K562 (cell line): ENCODE measurements around the gene TRNAU1AP. TPM values are rescaled to one million over a fixed set of nuclear protein-coding genes. Genes with fewer than 3 reads are reported as not detected.
A peak's percentile ranks its signal among the peaks of the same experiment; 100 is the strongest.

Source experiments
- ARID3B ChIP-seq: fragments of 250-450 bp; sonication (Bioruptor Pico); IDR thresholded peaks from 2 replicates; pipeline ENCODE4 v1.4.0; 2020; ENCODE audit warnings: borderline replicate concordance
- ELF2 ChIP-seq: fragments of 250-450 bp; sonication (Bioruptor Pico); IDR thresholded peaks from 2 replicates; pipeline ENCODE4 v1.5.0; 2021; ENCODE audit warnings: mild to moderate bottlenecking
- ESRRA ChIP-seq: fragments of 450-650 bp; IDR thresholded peaks from 2 replicates; pipeline ENCODE4 v1.6.1; 2014; ENCODE audit warnings: low read depth, mild to moderate bottlenecking, moderate library complexity, borderline replicate concordance
- GMEB1 ChIP-seq: fragments of 250-450 bp; sonication (Bioruptor Pico); IDR thresholded peaks from 2 replicates; pipeline ENCODE4 v1.4.0; 2020; ENCODE audit warnings: mild to moderate bottlenecking
- HIVEP1 ChIP-seq: fragments of 250-450 bp; sonication (Bioruptor Pico); IDR thresholded peaks from 2 replicates; pipeline ENCODE4 v1.4.0; 2020; ENCODE audit warnings: mild to moderate bottlenecking
- MCM7 ChIP-seq, 2 experiments: fragments of 450-650 bp; IDR thresholded peaks; 2 replicates each; pipeline ENCODE4 v1.6.1; 2016 to 2018
- MTF1 ChIP-seq: fragments of 250-450 bp; sonication (Bioruptor Pico); IDR thresholded peaks from 2 replicates; pipeline ENCODE4 v1.9.0; 2021; ENCODE audit warnings: moderate library complexity, mild to moderate bottlenecking, inconsistent platforms, borderline replicate concordance
- MYC ChIP-seq, 2 experiments: fragments of 250-450 bp in 1 of 2; sonication (Bioruptor Pico) in 1 of 2; IDR thresholded peaks; 2 replicates each; pipeline versions ENCODE4 v1.5.1 to v1.6.1; 2012 to 2021; ENCODE audit warnings: low read depth in 2 of 2, borderline replicate concordance in 1 of 2, improper control_type of control experiment in 1 of 2, low read length in 1 of 2, mild to moderate bottlenecking in 1 of 2, moderate library complexity in 1 of 2
- NCOA1 ChIP-seq: fragments of 450-650 bp; IDR thresholded peaks from 2 replicates; pipeline ENCODE4 v1.6.1; 2016; ENCODE audit warnings: low read depth
- NUFIP1 ChIP-seq: fragments of 450-650 bp; IDR thresholded peaks from 2 replicates; pipeline ENCODE4 v1.6.1; 2018; ENCODE audit not compliant: partially characterized antibody
- PHF21A ChIP-seq: fragments of 450-650 bp; IDR thresholded peaks from 2 replicates; pipeline ENCODE4 v1.6.1; 2017; ENCODE audit warnings: low read depth, borderline replicate concordance
- POLR2AphosphoS2 ChIP-seq: IDR thresholded peaks from 2 replicates; pipeline ENCODE4 v1.6.1; 2012; ENCODE audit warnings: low read length, improper control_type of control experiment
- POLR2B ChIP-seq: fragments of 450-650 bp; IDR thresholded peaks from 2 replicates; pipeline ENCODE4 v1.6.1; 2018; ENCODE audit warnings: low read depth; ENCODE audit not compliant: partially characterized antibody
- SFPQ ChIP-seq: fragments of 200-400 bp; formaldehyde crosslinking; IDR thresholded peaks from 2 replicates; pipeline ENCODE4 v1.6.1; 2017; ENCODE audit warnings: mild to moderate bottlenecking, low read depth, low read length, moderate library complexity
- SIRT6 ChIP-seq: IDR thresholded peaks from one replicate; pipeline ENCODE4 v1.6.1; 2012; ENCODE audit warnings: low read depth, mild to moderate bottlenecking, control low read depth, inconsistent platforms, low read length, moderate library complexity
- ZBTB11 ChIP-seq, 3 experiments: fragments of 200-800 bp in 1 of 3; fragments of 250-450 bp in 1 of 3; fragments of 450-650 bp in 1 of 3; sonication (Bioruptor Pico) in 1 of 3; sonication (Bioruptor generic) in 1 of 3; formaldehyde crosslinking in 1 of 3; IDR thresholded peaks; 2 replicates each; pipeline versions ENCODE4 v1.6.1 to v1.8.0; 2016 to 2022; ENCODE audit warnings: mild to moderate bottlenecking in 2 of 3, missing genetic modification characterization in 2 of 3, missing compliant biosample characterization in 1 of 3, moderate library complexity in 1 of 3
- ZNF507 ChIP-seq: conservative IDR thresholded peaks from 2 replicates; pipeline ENCODE4 v1.6.1; 2017; ENCODE audit warnings: missing genetic modification characterization, missing compliant biosample characterization
- ZNF57 ChIP-seq: fragments of 450-650 bp; formaldehyde crosslinking; IDR thresholded peaks from 2 replicates; pipeline ENCODE4 v1.4.0; 2020; ENCODE audit warnings: mild to moderate bottlenecking, moderate library complexity
- polyA plus RNA-seq, 8 experiments: library from polyadenylated mRNA; depleted of rRNA in 4 of 8; stranded (reverse) in 5 of 8; unstranded in 3 of 8; fragments of >200 nt; fragmentation: Nextera tagmentation in 2 of 8; fragmentation: Illumina TruSeq in 1 of 8; extraction: Ambion mirVana in 2 of 8; extraction: Trizol in 1 of 8; gene quantifications; 2 replicates each; pipeline versions ENCODE4 v1.2.1 to v1.2.3, GENCODE V29; 2011 to 2014; ENCODE audit warnings: inconsistent platforms in 1 of 8, missing spikeins in 1 of 8
- total RNA-seq, 7 experiments: library from RNA; depleted of rRNA in 6 of 7; stranded (reverse); fragments of >200 nt in 6 of 7; fragmentation: Illumina TruSeq in 2 of 7; extraction: Trizol in 2 of 7; gene quantifications; 2 replicates each; pipeline versions ENCODE4 v1.2.1 to v1.2.3, GENCODE V29; 2011 to 2021; ENCODE audit warnings: low replicate concordance in 1 of 7

The TRNAU1AP gene
- total and polyA plus RNA-seq, 9 of the 15 experiments (the other 6 are each of a cell fraction or from before 2014, with no cell fraction given), result 34.9 to 110 (median 46.3) TPM

- peak; percentile 86 for TF ChIP-seq GMEB1 (CRISPR knock-in tag)
- no peak; the same call in none of the 2 replicates for TF ChIP-seq ELF2
- peak; percentile 89 for TF ChIP-seq MYC (IDR thresholded peaks at IDR 0.05; ENCODE audit: low read depth, low read length)
- TF ChIP-seq MYC (CRISPR knock-in tag; IDR thresholded peaks at IDR 0.05; ENCODE audit: borderline replicate concordance, low read depth), result no peak; the same call in 1 of the 2 replicates
- no peak for TF ChIP-seq ZNF507 (tag)
- peak; percentile 74; the same call in 1 of the 2 replicates for TF ChIP-seq ZNF57 (CRISPR knock-in tag)
- TF ChIP-seq ZBTB11 (CRISPR knock-in tag; IDR thresholded peaks at IDR 0.05), result peak in 2 of 3 experiments; percentile 55 to 73; a peak in 3 of 6 replicates
- TF ChIP-seq HIVEP1 (CRISPR knock-in tag), result no peak
- TF ChIP-seq ARID3B (CRISPR knock-in tag), result peak; percentile 28; the same call in 1 of the 2 replicates
- no peak for TF ChIP-seq MTF1 (CRISPR knock-in tag)
- TF ChIP-seq NUFIP1, result no peak
- no peak for TF ChIP-seq SIRT6
- peak; percentile 20 for TF ChIP-seq POLR2B
- peak; percentile 88 for TF ChIP-seq PHF21A
- TF ChIP-seq SFPQ, result no peak
- TF ChIP-seq MCM7 (IDR thresholded peaks at IDR 0.05), result no peak
- TF ChIP-seq ESRRA, result peak; percentile 8; the same call in 1 of the 2 replicates
- peak; percentile 91; the same call in 1 of the 2 replicates for TF ChIP-seq POLR2AphosphoS2
- TF ChIP-seq NCOA1, result no peak
Measured at GRCh38 chr1:28518000-28518744, 34.7 kb upstream of the TRNAU1AP start (continued).
